NCI-H2196 treated with DMSO at 0.1 percent for 48 hours (cell line): ENCODE results near the gene SYCP3.

Source experiments
- DNase-seq: peaks from one replicate; lab custom pipeline; 2025; ENCODE audit not compliant: unreplicated experiment; lab: John Stamatoyannopoulos, UW

Gene SYCP3

GRCh38 chr12:101738920-101739665 lies at the start of gene SYCP3:
SYCP3 (minus strand) TSS chr12:101739462; CDS start chr12:101737935, 1,527 bp downstream.
- no peak for DNase-seq

GRCh38 chr12:101785671-101786070 lies 46.4 kb upstream of the SYCP3 start:
- no peak for DNase-seq

DNA sequence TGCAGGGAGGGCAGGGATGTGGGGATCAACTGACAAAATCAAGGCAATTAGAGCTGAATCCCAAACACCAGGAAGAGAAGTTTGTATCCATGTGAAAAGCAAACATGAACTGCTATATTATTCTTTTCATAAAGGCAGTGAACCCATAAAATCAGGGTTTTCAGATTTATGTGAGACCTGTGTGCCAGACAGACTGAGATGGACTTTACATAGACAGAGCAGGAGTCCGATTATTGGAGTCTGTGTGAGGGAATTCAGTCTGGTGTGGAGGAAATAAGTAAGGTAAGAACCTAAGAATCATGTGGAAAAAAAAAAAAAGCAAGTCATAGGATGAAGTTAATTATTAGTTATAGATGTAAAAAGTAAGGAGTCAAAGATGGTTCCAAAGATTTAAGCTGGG lies 45.1 kb upstream of the SYCP3 start:
- no peak for DNase-seq

DNA sequence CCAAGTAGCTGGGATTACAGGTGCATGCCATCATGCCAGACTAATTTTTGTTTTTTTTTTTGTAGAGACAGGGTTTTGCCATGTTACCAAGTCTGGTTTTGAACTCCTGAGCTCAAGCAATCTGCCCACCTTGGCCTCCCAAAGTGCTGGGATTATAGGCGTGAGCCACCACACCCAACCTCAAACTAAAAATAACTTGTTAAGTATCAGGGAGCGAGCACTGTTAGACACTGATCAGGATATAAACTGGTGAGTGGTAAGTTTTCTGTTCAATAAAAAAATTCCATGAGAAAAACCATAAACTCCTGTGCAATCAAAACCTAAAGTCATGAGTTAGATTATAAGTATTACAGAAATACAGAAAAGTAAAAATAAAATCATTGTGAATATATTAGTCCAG lies 44.6 kb upstream of the SYCP3 start:
- DNase-seq: no peak

- DNase-seq: no peak
These were observed 43.9 kb upstream of the SYCP3 start for GRCh38 chr12:101783150-101783549.

DNA sequence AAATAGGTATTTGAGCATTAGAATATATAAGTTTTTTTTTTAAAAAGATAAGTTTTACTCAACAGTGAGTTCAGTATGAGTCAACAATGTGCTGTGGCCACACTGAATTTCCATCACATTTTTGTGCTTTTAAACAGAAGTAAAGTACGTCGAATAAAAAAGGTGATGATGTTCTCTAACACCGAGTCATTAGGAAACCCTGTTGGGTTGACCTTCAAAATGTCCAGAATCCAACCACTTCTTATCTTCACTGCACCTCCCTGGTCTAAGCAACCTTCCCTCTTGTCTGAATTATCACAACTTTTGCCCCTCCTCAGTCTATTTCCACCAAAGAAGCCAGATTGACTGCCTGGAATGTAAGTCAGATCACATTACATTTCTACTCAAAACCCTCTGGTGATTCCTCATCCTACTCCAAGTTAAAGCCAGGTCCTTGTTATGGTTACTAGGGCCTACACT lies 43.0 kb upstream of the SYCP3 start:
- no peak for DNase-seq

GRCh38 chr12:101781834-101782233 lies 42.6 kb upstream of the SYCP3 start:
- DNase-seq: no peak

DNA sequence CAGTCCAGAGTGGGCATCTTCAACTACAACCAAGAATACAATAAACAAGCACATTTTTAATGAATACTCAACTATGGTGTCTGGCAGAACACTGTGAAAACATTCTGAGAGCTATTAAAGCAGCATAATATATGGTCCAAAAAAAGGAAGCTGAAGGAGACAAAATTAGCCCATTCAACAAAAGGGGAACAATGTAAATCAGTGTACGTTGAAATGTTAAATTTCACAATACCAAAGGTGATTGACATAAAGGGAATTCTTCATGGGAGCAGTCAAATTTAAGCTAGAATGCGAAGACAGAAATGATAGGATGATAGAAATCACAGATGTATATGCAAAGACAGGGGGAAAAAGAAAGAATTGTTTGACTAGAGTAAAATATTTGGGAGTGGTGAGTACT lies 41.3 kb upstream of the SYCP3 start:
- no peak for DNase-seq

DNA sequence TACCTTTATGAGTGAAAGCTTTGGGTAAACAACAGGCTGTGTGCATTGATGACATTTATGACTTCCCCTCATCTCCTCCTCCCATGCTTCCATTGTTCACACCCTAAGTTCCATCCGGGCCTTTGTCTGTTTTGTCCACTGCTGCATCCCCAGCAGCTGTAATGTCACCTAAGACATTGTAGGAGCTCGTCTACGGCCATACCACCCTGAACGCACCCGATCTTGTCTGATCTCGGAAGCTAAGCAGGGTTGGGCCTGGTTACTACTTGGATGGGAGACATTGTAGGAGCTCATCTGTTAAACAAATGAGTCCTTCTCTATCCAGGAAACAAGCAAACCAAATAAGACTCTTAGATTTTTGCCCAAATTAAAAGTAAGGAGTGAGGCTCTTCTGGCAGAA lies 40.4 kb upstream of the SYCP3 start:
- no peak for DNase-seq

DNA sequence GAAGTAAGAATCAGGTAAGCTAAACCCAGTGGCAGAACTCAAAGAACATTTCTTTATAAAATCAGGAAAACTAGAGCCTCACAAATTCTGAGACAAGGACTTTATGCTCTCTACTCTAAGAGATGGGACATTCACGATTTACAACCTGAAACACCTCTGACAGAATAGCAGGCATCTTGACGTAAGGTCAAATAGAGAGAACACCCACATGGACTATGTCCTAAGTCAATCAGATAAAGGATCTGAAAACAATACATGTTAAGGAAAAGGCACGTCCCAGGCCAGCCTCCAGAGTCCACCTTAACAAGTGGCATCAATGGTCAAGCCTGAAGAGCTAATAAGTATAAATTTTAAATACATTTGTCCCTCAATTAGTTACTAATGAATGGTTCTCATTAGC lies 39.9 kb upstream of the SYCP3 start:
- no peak for DNase-seq

- DNase-seq: no peak
These were observed 38.7 kb upstream of the SYCP3 start for GRCh38 chr12:101777978-101778377.

GRCh38 chr12:101777485-101777884 lies 38.2 kb upstream of the SYCP3 start:
- no peak for DNase-seq

DNA sequence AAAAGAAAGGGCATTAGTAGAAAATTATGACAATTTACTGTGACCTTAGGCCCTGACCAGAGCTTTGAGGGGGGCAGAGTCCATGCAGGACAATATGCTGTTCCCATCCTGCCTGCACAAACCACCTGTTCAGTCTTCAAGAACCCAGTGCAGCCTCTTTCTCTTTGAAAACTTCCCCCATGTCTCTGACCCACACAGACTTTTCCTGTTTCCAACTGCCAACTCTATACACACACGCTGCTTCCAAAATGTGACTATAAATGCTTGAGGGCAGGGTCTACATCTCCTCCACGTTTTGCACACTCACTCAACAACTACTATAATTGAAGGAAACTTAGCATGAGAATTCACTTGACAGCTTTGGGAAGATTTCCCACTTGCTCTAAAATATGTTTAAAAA lies 36.6 kb upstream of the SYCP3 start:
- DNase-seq: no peak

- DNase-seq: peak; percentile 29
These were observed 34.4 kb upstream of the SYCP3 start for GRCh38 chr12:101773650-101774162.

DNA sequence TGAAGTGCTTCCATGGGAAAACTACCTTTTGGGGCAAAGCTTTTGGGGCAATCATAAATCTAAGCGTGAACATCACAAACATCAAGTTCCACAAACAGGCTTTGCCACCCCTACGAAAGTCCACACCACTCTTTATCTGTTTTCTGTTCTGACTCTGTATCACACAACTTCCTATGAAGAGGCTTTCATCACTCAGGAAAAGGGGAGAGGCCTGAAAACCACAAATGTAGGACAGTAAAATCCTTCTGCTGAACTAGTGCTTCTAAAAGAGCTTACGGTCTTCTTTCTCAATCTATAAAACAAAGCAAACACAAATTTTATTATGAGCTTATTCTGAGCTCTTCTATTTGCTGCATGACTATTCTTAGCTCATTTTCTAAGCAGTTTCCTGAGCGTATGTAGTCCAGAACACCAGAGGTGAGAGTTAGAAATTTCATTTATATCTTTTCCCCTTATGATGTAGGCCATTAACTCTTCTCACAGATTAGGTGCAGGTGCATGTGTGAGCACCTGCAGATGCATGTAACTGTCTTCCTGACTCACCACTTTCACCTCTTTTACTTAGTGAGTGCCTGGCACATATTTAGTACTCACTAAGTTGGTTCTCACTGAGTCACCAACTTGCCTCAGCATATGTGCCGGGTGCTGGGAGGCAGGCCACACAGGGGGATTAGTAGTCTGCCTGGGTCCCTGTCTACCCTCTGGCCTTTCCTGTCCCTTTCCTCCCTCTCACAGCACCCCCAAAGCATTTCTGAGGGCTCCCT lies 32.9 kb upstream of the SYCP3 start:
- DNase-seq: no peak

GRCh38 chr12:101769865-101770264 lies 30.6 kb upstream of the SYCP3 start:
- peak; percentile 30 for DNase-seq

DNA sequence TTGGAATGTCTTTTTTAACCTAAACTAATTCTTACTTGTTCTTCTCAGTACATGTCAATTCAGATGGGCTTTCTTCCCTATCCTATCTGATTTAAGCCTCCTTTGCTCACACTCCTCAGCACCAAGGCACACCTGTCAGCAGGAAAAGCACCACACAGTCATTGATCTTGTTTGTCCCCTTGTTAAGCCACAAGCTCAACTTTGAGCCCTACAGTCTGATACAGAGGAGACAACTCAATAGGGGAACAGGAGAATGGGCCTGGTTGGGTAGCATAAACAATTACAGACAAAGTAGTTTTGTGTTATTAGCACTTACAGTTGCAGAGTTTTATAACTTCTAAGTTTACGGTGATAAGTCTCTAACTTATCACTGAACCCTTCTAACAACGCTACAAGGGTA lies 29.5 kb upstream of the SYCP3 start:
- DNase-seq: no peak

- no peak for DNase-seq
These were observed 28.3 kb upstream of the SYCP3 start for GRCh38 chr12:101767537-101767936.

- DNase-seq: no peak
These were observed 25.0 kb upstream of the SYCP3 start for GRCh38 chr12:101764051-101764792.

- no peak for DNase-seq
These were observed 24.1 kb upstream of the SYCP3 start for GRCh38 chr12:101763246-101763931.

DNA sequence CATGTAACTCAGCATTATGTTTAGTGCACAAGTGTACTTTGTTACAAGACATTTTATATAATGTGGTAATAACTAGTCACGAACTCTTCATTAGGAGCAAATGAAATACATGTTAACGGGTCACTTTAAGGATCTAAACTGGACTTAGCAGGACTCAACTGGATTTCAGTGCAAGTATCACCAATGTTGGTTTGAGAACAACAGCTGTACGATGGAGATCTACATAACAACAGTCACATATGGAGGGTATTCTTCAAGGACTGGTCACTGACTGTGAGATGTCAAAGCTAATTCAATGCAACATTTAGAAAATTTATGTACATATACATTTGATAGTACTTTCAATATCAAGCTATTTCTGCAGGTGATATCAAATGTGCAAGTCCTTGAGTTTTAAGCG lies 22.5 kb upstream of the SYCP3 start:
- no peak for DNase-seq
